Peyer's patch (tissue), 4 donors: ENCODE data around the gene KAT2B. TPM values are rescaled to one million over a fixed set of nuclear protein-coding genes. Genes with fewer than 3 reads are reported as not detected.

Experiments
- DNase-seq, 3 donors: peaks; one replicate each; pipeline ENCODE4 v3.0.0-alpha.2; 2017 to 2019
- H3K27ac ChIP-seq, 4 donors: fragments of 200-600 bp; sonication (generic); one replicate each; pipeline ENCODE4 v1.5.1; 2016 to 2019
- H3K27me3 ChIP-seq, 2 donors: fragments of 200-600 bp; sonication (generic); one replicate each; pipeline ENCODE4 v1.5.1; 2019
- H3K36me3 ChIP-seq, 3 donors: fragments of 200-600 bp; sonication (generic); one replicate each; pipeline ENCODE4 v1.5.1; 2016 to 2019
- H3K4me1 ChIP-seq, 4 donors: fragments of 200-600 bp; sonication (generic); one replicate each; pipeline ENCODE4 v1.5.1; 2016 to 2019
- H3K4me3 ChIP-seq, 4 donors: fragments of 200-600 bp; sonication (generic); 1 replicate in 3 of 4; 2 replicates in 1 of 4; pipeline ENCODE4 v1.5.1; 2016 to 2019; ENCODE audit warnings: mild to moderate bottlenecking in 1 of 4
- H3K9me3 ChIP-seq, 4 donors: fragments of 200-600 bp; sonication (generic); one replicate each; pipeline ENCODE4 v1.5.1; 2016 to 2019; ENCODE audit warnings: mild to moderate bottlenecking in 1 of 4
- CTCF ChIP-seq, 6 experiments: fragments of 450-650 bp in 4 of 6; fragments of 200-600 bp in 2 of 6; sonication (generic) in 1 of 6; IDR thresholded peaks; one replicate each; pipeline ENCODE4 v1.5.1; 2017 to 2019; ENCODE audit warnings: antibody characterized with exemption in 6 of 6, mild to moderate bottlenecking in 3 of 6, moderate library complexity in 1 of 6
- POLR2A ChIP-seq, 2 donors: fragments of 450-650 bp; IDR thresholded peaks; one replicate each; pipeline ENCODE4 v1.5.1; 2017; ENCODE audit warnings: antibody characterized with exemption in 2 of 2, mild to moderate bottlenecking in 2 of 2, moderate library complexity in 2 of 2
- total RNA-seq, 4 donors: library from RNA; depleted of rRNA; stranded (reverse); fragments of >200 nt; gene quantifications; one replicate each; pipeline ENCODE4 v1.1.0, GENCODE V29; 2016

The KAT2B gene
- total RNA-seq, 4 donors from 2014 or later: 28.0 to 46.2 (median 42.9) TPM

- TF ChIP-seq POLR2A (IDR thresholded peaks at IDR 0.05) (no peak), CTCF (IDR thresholded peaks at IDR 0.05) (no peak)
- Histone ChIP-seq H3K27me3 (no peaks in the 10 kb centered on the region), H3K9me3 (no peaks in the 10 kb centered on the region), H3K4me1 (peaks cover 0 to 16% (median 5%) of the 10 kb centered on the region in 4 donors), H3K4me3 (no peak overlapping the region), H3K36me3 (no peaks in the 10 kb centered on the region), H3K27ac (no peak overlapping the region)
- DNase-seq: no peak
Observed at GRCh38 chr3:20064387-20064786, 24.1 kb downstream of the KAT2B start.

GRCh38 chr3:20064796-20065564 is 24.7 kb downstream of the KAT2B start:
- Histone ChIP-seq H3K9me3 (no peaks in the 10 kb centered on the region), H3K4me1 (peaks cover 0 to 16% (median 5%) of the 10 kb centered on the region in 4 donors), H3K27me3 (no peaks in the 10 kb centered on the region), H3K36me3 (no peaks in the 10 kb centered on the region), H3K4me3 (no peak overlapping the region), H3K27ac (no peak overlapping the region)
- TF ChIP-seq POLR2A (IDR thresholded peaks at IDR 0.05) (no peak), CTCF (IDR thresholded peaks at IDR 0.05) (no peak)
- no peak for DNase-seq

- H3K36me3 ChIP-seq: no peaks in the 10 kb centered on the region
- H3K4me1 ChIP-seq: peaks cover 0 to 16% (median 2%) of the 10 kb centered on the region in 4 donors
- no peak overlapping the region for H3K4me3 ChIP-seq
- no peaks in the 10 kb centered on the region for H3K9me3 ChIP-seq
- no peaks in the 10 kb centered on the region for H3K27me3 ChIP-seq
- TF ChIP-seq CTCF (IDR thresholded peaks at IDR 0.05) (no peak), POLR2A (IDR thresholded peaks at IDR 0.05) (no peak)
- H3K27ac ChIP-seq: no peak overlapping the region
- no peak for DNase-seq
Observed at GRCh38 chr3:20066079-20066478, 25.8 kb downstream of the KAT2B start.

- Histone ChIP-seq H3K27me3 (no peaks in the 10 kb centered on the region), H3K4me1 (peaks cover 0 to 16% (median 0%) of the 10 kb centered on the region in 4 donors), H3K4me3 (no peak overlapping the region), H3K36me3 (no peaks in the 10 kb centered on the region), H3K9me3 (no peaks in the 10 kb centered on the region), H3K27ac (no peak overlapping the region)
- DNase-seq: no peak
- TF ChIP-seq CTCF (IDR thresholded peaks at IDR 0.05) (no peak), POLR2A (IDR thresholded peaks at IDR 0.05) (no peak)
Observed at GRCh38 chr3:20066850-20067617, 26.8 kb downstream of the KAT2B start.

- Histone ChIP-seq H3K36me3 (no peaks in the 10 kb centered on the region), H3K4me1 (peaks cover 0 to 16% (median 0%) of the 10 kb centered on the region in 4 donors), H3K4me3 (no peak overlapping the region), H3K27ac (no peak overlapping the region), H3K9me3 (no peaks in the 10 kb centered on the region), H3K27me3 (no peaks in the 10 kb centered on the region)
- TF ChIP-seq POLR2A (IDR thresholded peaks at IDR 0.05) (no peak), CTCF (IDR thresholded peaks at IDR 0.05) (no peak)
- no peak for DNase-seq
Observed at GRCh38 chr3:20068512-20069177, 28.4 kb downstream of the KAT2B start.
